HEK293T (cell line): ENCODE data around the gene GRIK4.

Experiments used
- ARNT ChIP-seq: fragments of 450-650 bp; IDR thresholded peaks from 2 replicates; pipeline ENCODE4 v1.6.1; 2017; ENCODE audit warnings: mild to moderate bottlenecking
- BHLHE40 ChIP-seq: fragments of 450-650 bp; IDR thresholded peaks from 2 replicates; pipeline ENCODE4 v1.6.1; 2016; ENCODE audit warnings: mild to moderate bottlenecking, moderate library complexity, borderline replicate concordance
- CTBP1 ChIP-seq: fragments of 450-650 bp; IDR thresholded peaks from 2 replicates; pipeline ENCODE4 v1.6.1; 2016; ENCODE audit warnings: borderline replicate concordance
- ELF4 ChIP-seq: fragments of 450-650 bp; IDR thresholded peaks from 2 replicates; pipeline ENCODE4 v1.6.1; 2017; ENCODE audit warnings: antibody characterized with exemption
- FOXA1 ChIP-seq: fragments of 450-650 bp; IDR thresholded peaks from 2 replicates; pipeline ENCODE4 v1.6.1; 2016; ENCODE audit warnings: mild to moderate bottlenecking
- FOXM1 ChIP-seq: fragments of 450-650 bp; IDR thresholded peaks from 2 replicates; pipeline ENCODE4 v1.6.1; 2017; ENCODE audit warnings: mild to moderate bottlenecking, borderline replicate concordance
- L3MBTL2 ChIP-seq: fragments of 450-650 bp; conservative IDR thresholded peaks from 2 replicates; pipeline ENCODE4 v1.6.1; 2016; ENCODE audit warnings: mild to moderate bottlenecking
- NFRKB ChIP-seq: fragments of 450-650 bp; IDR thresholded peaks from 2 replicates; pipeline ENCODE4 v1.6.1; 2016; ENCODE audit warnings: mild to moderate bottlenecking, moderate library complexity
- SP1 ChIP-seq: fragments of 450-650 bp; IDR thresholded peaks from 2 replicates; pipeline ENCODE4 v1.6.1; 2017
- SUZ12 ChIP-seq: fragments of 450-650 bp; IDR thresholded peaks from 2 replicates; pipeline ENCODE4 v1.6.1; 2016; ENCODE audit warnings: mild to moderate bottlenecking
- TARDBP ChIP-seq: fragments of 450-650 bp; IDR thresholded peaks from 2 replicates; pipeline ENCODE4 v1.6.1; 2016
- ZNF384 ChIP-seq: fragments of 450-650 bp; IDR thresholded peaks from 2 replicates; pipeline ENCODE4 v1.6.1; 2016
- TF ChIP-seq, protein P1 (sequence below): fragments of 450-650 bp; IDR thresholded peaks from 2 replicates; pipeline ENCODE4 v1.6.1; 2016

DNA sequence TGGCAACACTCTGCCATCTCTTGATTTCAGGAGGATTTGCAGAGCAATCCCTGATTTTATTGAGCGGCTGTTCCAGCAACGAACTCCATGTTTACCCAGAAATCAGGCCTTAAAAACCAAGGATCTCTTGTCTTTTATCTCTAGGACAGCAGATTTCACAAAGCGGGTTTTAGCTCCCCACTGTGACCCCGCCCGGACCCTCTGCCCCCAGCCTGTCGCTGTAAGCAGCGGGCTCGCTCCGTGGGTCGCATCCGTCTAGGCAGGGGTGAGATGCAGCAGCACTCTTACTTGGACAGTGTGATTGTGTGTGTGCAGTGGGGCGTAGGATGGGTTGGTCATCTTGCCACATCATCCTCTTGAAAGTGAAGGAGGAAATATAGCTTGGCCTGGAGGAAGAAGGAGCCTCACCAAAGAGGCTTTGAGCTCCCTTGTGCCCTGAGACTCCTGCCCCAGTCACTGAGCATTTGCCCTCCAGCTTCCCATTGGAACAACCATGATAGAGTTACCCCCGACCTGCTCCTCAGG lies 323.2 kb downstream of the GRIK4 start:
- TF ChIP-seq BHLHE40 (no peak), L3MBTL2 (no peak), TARDBP (no peak), FOXM1 (no peak), SUZ12 (no peak), SP1 (no peak), ZNF384 (no peak), FOXA1 (no peak), CTBP1 (no peak), ARNT (no peak), ELF4 (no peak), NFRKB (no peak)
- TF ChIP-seq, protein P1, sequence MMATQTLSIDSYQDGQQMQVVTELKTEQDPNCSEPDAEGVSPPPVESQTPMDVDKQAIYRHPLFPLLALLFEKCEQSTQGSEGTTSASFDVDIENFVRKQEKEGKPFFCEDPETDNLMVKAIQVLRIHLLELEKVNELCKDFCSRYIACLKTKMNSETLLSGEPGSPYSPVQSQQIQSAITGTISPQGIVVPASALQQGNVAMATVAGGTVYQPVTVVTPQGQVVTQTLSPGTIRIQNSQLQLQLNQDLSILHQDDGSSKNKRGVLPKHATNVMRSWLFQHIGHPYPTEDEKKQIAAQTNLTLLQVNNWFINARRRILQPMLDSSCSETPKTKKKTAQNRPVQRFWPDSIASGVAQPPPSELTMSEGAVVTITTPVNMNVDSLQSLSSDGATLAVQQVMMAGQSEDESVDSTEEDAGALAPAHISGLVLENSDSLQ, result no peak
